ENCODE measurements around the gene MTX2.

DNA sequence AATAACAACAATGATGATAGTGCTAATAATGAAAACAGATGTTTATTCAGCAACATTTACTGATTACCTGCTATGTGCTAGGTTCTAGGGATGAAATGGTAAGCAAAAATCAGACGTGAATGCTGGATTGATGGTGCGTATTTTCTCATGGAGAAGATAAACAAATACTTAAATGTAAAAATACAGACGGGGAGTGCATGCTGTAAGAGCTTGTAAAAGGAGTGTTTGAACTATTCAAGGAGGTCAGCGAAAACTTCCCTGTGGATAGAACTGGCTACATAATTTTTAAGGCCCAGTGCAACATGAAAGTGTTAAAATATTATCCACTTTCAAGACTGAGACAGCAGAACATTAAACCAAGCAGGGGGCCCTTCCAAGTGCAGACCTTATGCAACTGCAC lies 22.1 kb downstream of the MTX2 start:
- TF ChIP-seq, protein P1, sequence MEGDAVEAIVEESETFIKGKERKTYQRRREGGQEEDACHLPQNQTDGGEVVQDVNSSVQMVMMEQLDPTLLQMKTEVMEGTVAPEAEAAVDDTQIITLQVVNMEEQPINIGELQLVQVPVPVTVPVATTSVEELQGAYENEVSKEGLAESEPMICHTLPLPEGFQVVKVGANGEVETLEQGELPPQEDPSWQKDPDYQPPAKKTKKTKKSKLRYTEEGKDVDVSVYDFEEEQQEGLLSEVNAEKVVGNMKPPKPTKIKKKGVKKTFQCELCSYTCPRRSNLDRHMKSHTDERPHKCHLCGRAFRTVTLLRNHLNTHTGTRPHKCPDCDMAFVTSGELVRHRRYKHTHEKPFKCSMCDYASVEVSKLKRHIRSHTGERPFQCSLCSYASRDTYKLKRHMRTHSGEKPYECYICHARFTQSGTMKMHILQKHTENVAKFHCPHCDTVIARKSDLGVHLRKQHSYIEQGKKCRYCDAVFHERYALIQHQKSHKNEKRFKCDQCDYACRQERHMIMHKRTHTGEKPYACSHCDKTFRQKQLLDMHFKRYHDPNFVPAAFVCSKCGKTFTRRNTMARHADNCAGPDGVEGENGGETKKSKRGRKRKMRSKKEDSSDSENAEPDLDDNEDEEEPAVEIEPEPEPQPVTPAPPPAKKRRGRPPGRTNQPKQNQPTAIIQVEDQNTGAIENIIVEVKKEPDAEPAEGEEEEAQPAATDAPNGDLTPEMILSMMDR (IDR thresholded peaks at IDR 0.05): no peak
- TF ChIP-seq SIN3A (IDR thresholded peaks at IDR 0.05; ENCODE audit: borderline replicate concordance, insufficient read depth, low read depth, low read length) (no peak), TCF7L2 (IDR thresholded peaks at IDR 0.05; ENCODE audit: low read depth, low read length) (no peak), POLR2AphosphoS5 (IDR thresholded peaks at IDR 0.05; ENCODE audit: low read depth, low read length) (no peak)
- TF ChIP-seq, protein P2, sequence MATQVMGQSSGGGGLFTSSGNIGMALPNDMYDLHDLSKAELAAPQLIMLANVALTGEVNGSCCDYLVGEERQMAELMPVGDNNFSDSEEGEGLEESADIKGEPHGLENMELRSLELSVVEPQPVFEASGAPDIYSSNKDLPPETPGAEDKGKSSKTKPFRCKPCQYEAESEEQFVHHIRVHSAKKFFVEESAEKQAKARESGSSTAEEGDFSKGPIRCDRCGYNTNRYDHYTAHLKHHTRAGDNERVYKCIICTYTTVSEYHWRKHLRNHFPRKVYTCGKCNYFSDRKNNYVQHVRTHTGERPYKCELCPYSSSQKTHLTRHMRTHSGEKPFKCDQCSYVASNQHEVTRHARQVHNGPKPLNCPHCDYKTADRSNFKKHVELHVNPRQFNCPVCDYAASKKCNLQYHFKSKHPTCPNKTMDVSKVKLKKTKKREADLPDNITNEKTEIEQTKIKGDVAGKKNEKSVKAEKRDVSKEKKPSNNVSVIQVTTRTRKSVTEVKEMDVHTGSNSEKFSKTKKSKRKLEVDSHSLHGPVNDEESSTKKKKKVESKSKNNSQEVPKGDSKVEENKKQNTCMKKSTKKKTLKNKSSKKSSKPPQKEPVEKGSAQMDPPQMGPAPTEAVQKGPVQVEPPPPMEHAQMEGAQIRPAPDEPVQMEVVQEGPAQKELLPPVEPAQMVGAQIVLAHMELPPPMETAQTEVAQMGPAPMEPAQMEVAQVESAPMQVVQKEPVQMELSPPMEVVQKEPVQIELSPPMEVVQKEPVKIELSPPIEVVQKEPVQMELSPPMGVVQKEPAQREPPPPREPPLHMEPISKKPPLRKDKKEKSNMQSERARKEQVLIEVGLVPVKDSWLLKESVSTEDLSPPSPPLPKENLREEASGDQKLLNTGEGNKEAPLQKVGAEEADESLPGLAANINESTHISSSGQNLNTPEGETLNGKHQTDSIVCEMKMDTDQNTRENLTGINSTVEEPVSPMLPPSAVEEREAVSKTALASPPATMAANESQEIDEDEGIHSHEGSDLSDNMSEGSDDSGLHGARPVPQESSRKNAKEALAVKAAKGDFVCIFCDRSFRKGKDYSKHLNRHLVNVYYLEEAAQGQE (IDR thresholded peaks at IDR 0.05; ENCODE audit: insufficient read depth in 1 of 2, low read depth in 2 of 2, low read length in 1 of 2): no peak

Measured in Panc1 (cell line).